HG03064 (cell line): Measurements from ENCODE around the gene TMCO2.
"Not testable (repeated sequence)": the region's sequence is repeated elsewhere in the genome, so short reads cannot be mapped to it uniquely, and the experiment has no call there.

ENCODE experiments used
- ATAC-seq: cut with Tn5 transposase; IDR thresholded peaks from one replicate; pipeline ENCODE4 v1.9.1; 2021; ENCODE audit warnings: low read depth; ENCODE audit not compliant: unreplicated experiment

TMCO2 gene

GRCh38 chr1:40247655-40248054, at the start of gene TMCO2:
TSS of gene TMCO2 (plus strand) at chr1:40247937. CDS start at chr1:40247994, 57 bp downstream.
- no peak for ATAC-seq

- no peak for ATAC-seq
These were observed 48.6 kb upstream of the TMCO2 start for GRCh38 chr1:40199126-40199525.

GRCh38 chr1:40204856-40205255, 42.9 kb upstream of the TMCO2 start:
- ATAC-seq, result no peak

- ATAC-seq, result no peak
These were observed 37.1 kb upstream of the TMCO2 start for GRCh38 chr1:40210511-40211204.

GRCh38 chr1:40218333-40218732, 29.4 kb upstream of the TMCO2 start:
- ATAC-seq, result no peak

GRCh38 chr1:40221471-40221905, 26.2 kb upstream of the TMCO2 start:
- ATAC-seq, result not testable (repeated sequence)

GRCh38 chr1:40221977-40222772, 25.6 kb upstream of the TMCO2 start:
- ATAC-seq, result no peak

- ATAC-seq, result no peak
These were observed 23.7 kb upstream of the TMCO2 start for GRCh38 chr1:40224040-40224439.

- no peak for ATAC-seq
These were observed 21.5 kb upstream of the TMCO2 start for GRCh38 chr1:40226192-40226591.

- peak; percentile 87 for ATAC-seq
These were observed 15.3 kb upstream of the TMCO2 start for GRCh38 chr1:40232444-40232843.

GRCh38 chr1:40239626-40240025, 8.1 kb upstream of the TMCO2 start:
- ATAC-seq, result no peak

GRCh38 chr1:40240390-40240789, 7.3 kb upstream of the TMCO2 start:
- no peak for ATAC-seq

- no peak for ATAC-seq
These were observed 6.4 kb upstream of the TMCO2 start for GRCh38 chr1:40241362-40241761.

GRCh38 chr1:40243351-40243750, 4.4 kb upstream of the TMCO2 start:
- ATAC-seq, result no peak

GRCh38 chr1:40244138-40244744, 3.5 kb upstream of the TMCO2 start:
- no peak for ATAC-seq

GRCh38 chr1:40245686-40246085, 2.1 kb upstream of the TMCO2 start:
- no peak for ATAC-seq

- no peak for ATAC-seq
These were observed 675 bp downstream of the TMCO2 start for GRCh38 chr1:40248412-40248811.

GRCh38 chr1:40251456-40251855, 3.7 kb downstream of the TMCO2 start:
- ATAC-seq, result no peak

- ATAC-seq, result no peak
These were observed 4.9 kb downstream of the TMCO2 start for GRCh38 chr1:40252601-40253000.

- ATAC-seq, result no peak
These were observed 7.5 kb downstream of the TMCO2 start for GRCh38 chr1:40255231-40255630.

GRCh38 chr1:40256401-40257084, 8.8 kb downstream of the TMCO2 start:
- ATAC-seq, result no peak
